Endometrial microvascular endothelial cells (primary cell): ENCODE data around the gene ELOVL2. TPM values are rescaled to one million over a fixed set of nuclear protein-coding genes. Genes with fewer than 3 reads are reported as not detected.

Source experiments
- in situ Hi-C: cut with HindIII; loops from 2 replicates; pipeline ENCODE4 v1.10.0; 2017; ENCODE audit warnings: low sequenced_read_pairs, low pct_unique_long_range_greater_than_20kb; ENCODE audit errors: inconsistent ontology term
- total RNA-seq: library from RNA; depleted of rRNA; stranded (reverse); fragments of >200 nt; gene quantifications from one replicate; pipeline ENCODE4 v1.2.3, GENCODE V29; 2015; ENCODE audit errors: inconsistent ontology term

The ELOVL2 gene
- total RNA-seq, 1 donor from 2014 or later, result not detected

DNA sequence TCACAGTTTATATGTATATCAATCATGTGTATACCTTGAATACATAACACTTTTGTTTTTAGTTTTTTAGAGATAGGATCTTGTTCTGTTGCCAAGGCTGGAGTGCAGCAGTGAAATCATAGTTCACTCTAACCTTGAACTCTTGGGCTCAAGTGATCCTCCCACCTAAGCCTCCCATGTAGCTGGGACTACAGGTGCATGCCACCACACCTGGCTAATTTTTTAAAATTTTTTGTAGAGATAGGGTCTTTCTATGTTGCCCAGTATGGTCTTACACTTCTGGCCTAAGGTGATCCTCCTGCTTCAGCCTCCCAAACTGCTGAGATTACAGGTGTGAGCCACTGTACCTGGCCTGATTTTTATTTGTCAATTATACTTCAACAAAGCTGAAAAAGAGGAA, 87.3 kb downstream of the ELOVL2 start:
- in situ Hi-C loops, result no loop called here

- in situ Hi-C loops, result no loop called here
These were observed 89.5 kb downstream of the ELOVL2 start for GRCh38 chr6:10954590-10955010.

GRCh38 chr6:10951675-10952282, 92.3 kb downstream of the ELOVL2 start:
- in situ Hi-C loops, result no loop called here

- in situ Hi-C loops, result no loop called here
These were observed 94.3 kb downstream of the ELOVL2 start for GRCh38 chr6:10949579-10950490.

- in situ Hi-C loops, result no loop called here
These were observed 96.1 kb downstream of the ELOVL2 start for GRCh38 chr6:10947966-10948365.

DNA sequence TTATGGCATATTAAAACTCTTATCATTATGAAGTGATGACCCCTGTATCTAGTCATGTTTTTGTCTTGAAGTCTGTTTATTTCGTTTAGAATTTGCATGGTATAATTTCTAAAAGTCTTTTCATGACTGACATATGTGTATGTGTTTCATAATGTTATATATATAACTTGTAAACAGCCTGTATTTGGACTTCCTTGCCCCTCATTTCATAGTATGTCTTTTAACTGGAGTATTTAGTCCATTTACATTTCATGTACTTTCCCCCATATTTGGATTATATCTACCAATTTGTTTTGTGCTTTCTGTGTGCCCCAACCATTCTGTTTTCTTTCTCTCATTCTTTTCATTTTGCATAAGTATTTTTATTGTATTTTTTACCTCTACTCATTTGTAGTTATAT, 98.3 kb downstream of the ELOVL2 start:
- in situ Hi-C loops, result no loop called here

- in situ Hi-C loops, result no loop called here
These were observed 104.3 kb downstream of the ELOVL2 start for GRCh38 chr6:10939840-10940239.

- in situ Hi-C loops, result no loop called here
These were observed 111.0 kb downstream of the ELOVL2 start for GRCh38 chr6:10933126-10933525.

Other genes with a start within 250 kb of the ELOVL2 start
- not detected for gene MAK, start 205.8 kb downstream of the ELOVL2 start, total RNA-seq
- gene GCM2, start 162.3 kb downstream of the ELOVL2 start, total RNA-seq, result not detected
- gene SYCP2L, start 157.3 kb downstream of the ELOVL2 start, total RNA-seq, result not detected
- gene SMIM13, start 49.5 kb upstream of the ELOVL2 start, total RNA-seq, result 13.3 TPM
- 2.0 TPM for gene ERVFRD-1, start 67.4 kb upstream of the ELOVL2 start, total RNA-seq
- gene NEDD9, start 188.4 kb upstream of the ELOVL2 start, total RNA-seq, result 53.2 TPM